ENCODE results near the gene SGTA.

- no peak for TF ChIP-seq CTCF (IDR thresholded peaks at IDR 0.05; ENCODE audit: insufficient read depth, low read length, poor library complexity, severe bottlenecking)
- TF ChIP-seq EZH2phosphoT487 (conservative IDR thresholded peaks at IDR 0.05; ENCODE audit: low read length), result no peak
Observed at GRCh38 chr19:2733930-2734588, 49.0 kb downstream of the SGTA start.

All from SU-DHL-6 (cell line).